Fibroblast of mammary gland (primary cell): Measurements from ENCODE around the gene ZNF213.
A peak's percentile ranks its signal among the peaks of the same experiment; 100 is the strongest.

ENCODE experiments used
- DNase-seq: peaks from one replicate; pipeline ENCODE4 v3.0.0-alpha.2; 2010; ENCODE audit warnings: low read depth
- H3K4me3 ChIP-seq: 2 replicates; pipeline ENCODE4 v1.5.1; 2011; ENCODE audit warnings: low read depth, mild to moderate bottlenecking, low read length, moderate library complexity; ENCODE audit not compliant: control insufficient read depth
- CTCF ChIP-seq: conservative IDR thresholded peaks from 2 replicates; pipeline ENCODE4 v1.5.1; 2011; ENCODE audit warnings: low read depth, low read length, inconsistent platforms; ENCODE audit not compliant: control insufficient read depth, insufficient read depth

ZNF213 gene

GRCh38 chr16:3155181-3155580 is 20.4 kb downstream of the ZNF213 start:
- H3K4me3 ChIP-seq: no peak overlapping the region
- no peak for DNase-seq
- no peak for TF ChIP-seq CTCF

GRCh38 chr16:3155972-3156371 is 21.1 kb downstream of the ZNF213 start:
- no peak for TF ChIP-seq CTCF
- no peak overlapping the region for H3K4me3 ChIP-seq
- DNase-seq: no peak

GRCh38 chr16:3157229-3158025 is 22.6 kb downstream of the ZNF213 start:
- no peak for TF ChIP-seq CTCF
- peak overlapping the region; percentile 73 for H3K4me3 ChIP-seq
- DNase-seq: peak; percentile 97

- DNase-seq: no peak
- TF ChIP-seq CTCF: no peak
- H3K4me3 ChIP-seq: peak overlapping the region; percentile 73
Observed at GRCh38 chr16:3158026-3158509, 23.2 kb downstream of the ZNF213 start.

GRCh38 chr16:3158510-3159314 is 23.9 kb downstream of the ZNF213 start:
- DNase-seq: peak; percentile 85
- peak overlapping the region; percentile 73 for H3K4me3 ChIP-seq
- no peak for TF ChIP-seq CTCF

- TF ChIP-seq CTCF: no peak
- no peak overlapping the region for H3K4me3 ChIP-seq
- no peak for DNase-seq
Observed at GRCh38 chr16:3161235-3162018, 26.6 kb downstream of the ZNF213 start.
